ENCODE results near the gene KCNJ18. TPM values are rescaled to one million over a fixed set of nuclear protein-coding genes. Genes with fewer than 3 reads are reported as not detected.

Gene KCNJ18
- total RNA-seq, 1 experiment from 2014 or later, result not detected

DNA sequence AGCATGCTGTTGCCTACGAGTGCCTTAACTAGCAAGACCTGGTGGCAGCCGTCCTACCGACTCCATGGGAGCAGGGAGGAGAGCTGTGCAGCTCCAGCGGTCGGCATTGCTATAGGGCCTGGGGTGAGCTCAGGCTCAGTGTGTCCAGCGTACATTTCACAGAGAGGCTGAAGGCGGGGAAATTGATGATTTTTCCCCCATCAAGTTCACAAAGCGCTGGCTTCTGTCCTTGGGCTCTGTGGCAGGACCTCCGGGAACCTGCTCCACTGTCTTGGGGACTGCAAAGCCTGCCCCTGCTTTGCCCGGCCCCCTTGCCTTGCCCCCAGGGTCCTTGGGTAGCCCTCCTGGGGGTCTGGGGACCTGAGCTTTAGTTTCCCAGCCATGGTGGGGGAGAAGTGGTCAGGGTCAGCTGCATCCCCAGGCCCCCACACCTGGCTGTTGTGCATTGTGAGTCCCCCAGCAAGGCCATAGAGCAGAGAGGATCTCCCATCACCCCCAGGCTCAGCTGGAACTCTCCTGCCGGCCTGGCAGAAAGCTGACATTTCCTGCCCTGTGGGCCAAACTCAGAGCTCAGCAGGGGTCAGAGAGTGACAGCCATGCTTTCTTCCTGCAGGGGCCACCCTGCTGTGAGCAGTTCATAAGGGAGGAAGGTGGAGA lies 3.9 kb upstream of the KCNJ18 start:
- H3K9me3 ChIP-seq (ENCODE audit: control insufficient read depth, low read depth, low read length), result peaks cover 53% of the 10 kb centered on the region
- no CpG with 5 or more reads among the region's 11 CpGs for WGBS (ENCODE audit: extremely low coverage, insufficient read length, low lambda C conversion rate)
- peaks cover 7% of the 10 kb centered on the region for H3K27me3 Mint-ChIP-seq (ENCODE audit: low read depth)

More for the DNA sequence above, 3.9 kb upstream of the KCNJ18 start:
- no peak overlapping the region for H2BK12ac ChIP-seq (ENCODE audit: insufficient read length, low read depth, low read length)
- no peak overlapping the region for H3K14ac ChIP-seq (ENCODE audit: insufficient read depth, low read length)
- H3K23me2 ChIP-seq (ENCODE audit: insufficient read length, low read depth, low read length, poor library complexity, severe bottlenecking), result no peaks in the 10 kb centered on the region
- no peaks in the 10 kb centered on the region for H3K27me3 ChIP-seq (ENCODE audit: insufficient read depth, low read length)
- H2AK5ac ChIP-seq (ENCODE audit: insufficient read length, low read length), result no peak overlapping the region
- H3K27ac ChIP-seq (ENCODE audit: insufficient read length, low read depth, low read length), result no peak overlapping the region
- Mint-ChIP-seq H3K4me3 (no peak overlapping the region), H3K9me3 (peaks cover 79 to 82% of the 10 kb centered on the region in 2 experiments), H3K36me3 (ENCODE audit: insufficient read depth in 1 of 3, low read depth in 3 of 3) (peaks cover 9 to 27% (median 17%) of the 10 kb centered on the region in 3 experiments; a peak in 6 of 7 replicates), H3K27ac (no peak overlapping the region), H3K4me1 (no peaks in the 10 kb centered on the region)
- no peak overlapping the region for H4K8ac ChIP-seq (replicated peaks; ENCODE audit: insufficient read length, low read depth, low read length)
- H2BK5ac ChIP-seq (ENCODE audit: insufficient read length, low read length), result no peak overlapping the region
- H4K5ac ChIP-seq (ENCODE audit: insufficient read length, low read depth, low read length), result no peak overlapping the region
- H3K4ac ChIP-seq (ENCODE audit: low read depth, low read length), result no peak overlapping the region
- H2BK15ac ChIP-seq (ENCODE audit: low read depth, low read length), result no peak overlapping the region
- no peak overlapping the region for H2BK20ac ChIP-seq (ENCODE audit: low read depth, low read length, poor library complexity, severe bottlenecking)
- H3K4me2 ChIP-seq (ENCODE audit: insufficient read depth, insufficient read length, low read length), result no peak overlapping the region
- H3K79me2 ChIP-seq (ENCODE audit: insufficient read depth, low read length), result no peaks in the 10 kb centered on the region
- H3T11ph ChIP-seq (ENCODE audit: low read length), result no peak overlapping the region
- no peak overlapping the region for H4K91ac ChIP-seq (ENCODE audit: insufficient read length, low read depth, low read length)
- DNase-seq, result no peak
- H2BK120ac ChIP-seq (ENCODE audit: low read depth, low read length, poor library complexity, severe bottlenecking), result no peak overlapping the region
- H3K79me1 ChIP-seq (ENCODE audit: insufficient read depth, low read depth, low read length, poor library complexity, severe bottlenecking), result no peaks in the 10 kb centered on the region
- no peak overlapping the region for H3K9ac ChIP-seq (ENCODE audit: extremely low read depth, insufficient read length, low read length)
- TF ChIP-seq, protein P1, sequence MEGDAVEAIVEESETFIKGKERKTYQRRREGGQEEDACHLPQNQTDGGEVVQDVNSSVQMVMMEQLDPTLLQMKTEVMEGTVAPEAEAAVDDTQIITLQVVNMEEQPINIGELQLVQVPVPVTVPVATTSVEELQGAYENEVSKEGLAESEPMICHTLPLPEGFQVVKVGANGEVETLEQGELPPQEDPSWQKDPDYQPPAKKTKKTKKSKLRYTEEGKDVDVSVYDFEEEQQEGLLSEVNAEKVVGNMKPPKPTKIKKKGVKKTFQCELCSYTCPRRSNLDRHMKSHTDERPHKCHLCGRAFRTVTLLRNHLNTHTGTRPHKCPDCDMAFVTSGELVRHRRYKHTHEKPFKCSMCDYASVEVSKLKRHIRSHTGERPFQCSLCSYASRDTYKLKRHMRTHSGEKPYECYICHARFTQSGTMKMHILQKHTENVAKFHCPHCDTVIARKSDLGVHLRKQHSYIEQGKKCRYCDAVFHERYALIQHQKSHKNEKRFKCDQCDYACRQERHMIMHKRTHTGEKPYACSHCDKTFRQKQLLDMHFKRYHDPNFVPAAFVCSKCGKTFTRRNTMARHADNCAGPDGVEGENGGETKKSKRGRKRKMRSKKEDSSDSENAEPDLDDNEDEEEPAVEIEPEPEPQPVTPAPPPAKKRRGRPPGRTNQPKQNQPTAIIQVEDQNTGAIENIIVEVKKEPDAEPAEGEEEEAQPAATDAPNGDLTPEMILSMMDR (conservative IDR thresholded peaks at IDR 0.05), result no peak
- H3K56ac ChIP-seq (ENCODE audit: insufficient read length, low read depth, low read length), result no peak overlapping the region
- H4K20me1 ChIP-seq (ENCODE audit: control insufficient read depth, insufficient read depth, insufficient read length), result no peaks in the 10 kb centered on the region
- H3K23ac ChIP-seq (ENCODE audit: insufficient read length, low read depth, low read length), result no peak overlapping the region
- H3K4me1 ChIP-seq (ENCODE audit: insufficient read depth, low read length), result no peaks in the 10 kb centered on the region
- H3K18ac ChIP-seq (ENCODE audit: insufficient read length, low read depth, low read length), result no peak overlapping the region
- H2AFZ ChIP-seq (ENCODE audit: low read length), result no peak overlapping the region
